Pancreas (tissue), 10 donors: ENCODE results near the gene DCC. TPM values are rescaled to one million over a fixed set of nuclear protein-coding genes. Genes with fewer than 3 reads are reported as not detected.
"Not testable (repeated sequence)": the region's sequence is repeated elsewhere in the genome, so short reads cannot be mapped to it uniquely, and the experiment has no call there.

Experiments
- ATAC-seq, 4 donors: fragments of 200-7000 bp; cut with Tn5 transposase; one replicate each; pipeline versions ENCODE4 v1.8.0 to v1.9.1; 2020; ENCODE audit warnings: mild to moderate bottlenecking in 4 of 4, moderate library complexity in 4 of 4
- DNase-seq, 6 donors: peaks; one replicate each; pipeline ENCODE4 v3.0.0-alpha.2; 2020
- FAIRE-seq: peaks from 2 replicates; lab custom pipeline; 2012; peaks lifted over from hg19 to GRCh38; lab: Jason Lieb, UNC
- H3K27ac ChIP-seq, 4 donors: fragments of 200-600 bp; sonication (generic); 1 replicate in 3 of 4; 2 replicates in 1 of 4; pipeline versions ENCODE4 v1.5.0 to v1.8.0; 2020
- H3K27me3 ChIP-seq, 4 donors: fragments of 200-600 bp; one replicate each; pipeline ENCODE4 v1.8.0; 2021
- H3K36me3 ChIP-seq, 3 donors: fragments of 200-600 bp; sonication (generic) in 1 of 3; one replicate each; pipeline versions ENCODE4 v1.5.0 to v1.8.0; 2020 to 2021
- H3K4me1 ChIP-seq, 3 donors: fragments of 200-600 bp; one replicate each; pipeline ENCODE4 v1.8.0; 2021
- H3K4me3 ChIP-seq, 4 donors: fragments of 200-600 bp; sonication (generic) in 2 of 4; one replicate each; pipeline versions ENCODE4 v1.5.0 to v1.8.0; 2020 to 2021
- H3K9me3 ChIP-seq, 4 donors: fragments of 200-600 bp; one replicate each; pipeline ENCODE4 v1.8.0; 2021
- WGBS, 2 donors: extraction: QIAGEN DNeasy Blood & Tissue Kit; methylation state at CpG; one replicate each; pipeline ENCODE4 v1.1.7; 2013; 5-methylcytosine and 5-hydroxymethylcytosine counted together
- intact Hi-C, 3 donors: fragments of 100-400 bp; cut with DNase I; formaldehyde crosslinking; loops; one replicate each; pipeline versions ENCODE4 v1.11.1 to v1.14.2; 2022
- polyA plus RNA-seq, 2 donors: library from polyadenylated mRNA; stranded (reverse); fragments of 200-250 nt; gene quantifications; one replicate each; pipeline ENCODE4 v1.2.3, GENCODE V29; 2013
- total RNA-seq, 6 donors: library from RNA; stranded (reverse); fragmentation: NEBNext Ultra II Directional in 4 of 6; extraction: Animal tissue kit (Norgen Biotek cat#: 25700) in 4 of 6; gene quantifications; one replicate each; pipeline versions ENCODE4 v1.2.1 to v1.2.4, GENCODE V29; 2021 to 2023
- TF ChIP-seq, protein P1 (sequence below), 4 donors: fragments of 200-600 bp; sonication (generic) in 3 of 4; IDR thresholded peaks; one replicate each; pipeline versions ENCODE4 v1.5.0 to v1.8.0; 2021; ENCODE audit warnings: antibody characterized with exemption in 4 of 4
- donor health status: healthy with polysubstance abuse.
- donor health status: DM: no; HTN: no; CAD: no; lungs with moderate emphysema.
- donor health status: DM: no; HTN: no; CAD: no.
- donor health status: control.
- donor health status: control.
- donor health status: Bipolar disorder and iron deficiency.
- donor health status: DM: yes; HTN: yes; CAD: no.
- donor health status: DM: no; HTN: no; CAD: no.
- donor health status: DM: no; HTN: no; CAD: no.
- donor health status: DM: yes; HTN: yes; CAD: no.

The DCC gene
- total and polyA plus RNA-seq, 8 donors = 0.18 to 0.44 (median 0.28) TPM; not detected in 1

DNA sequence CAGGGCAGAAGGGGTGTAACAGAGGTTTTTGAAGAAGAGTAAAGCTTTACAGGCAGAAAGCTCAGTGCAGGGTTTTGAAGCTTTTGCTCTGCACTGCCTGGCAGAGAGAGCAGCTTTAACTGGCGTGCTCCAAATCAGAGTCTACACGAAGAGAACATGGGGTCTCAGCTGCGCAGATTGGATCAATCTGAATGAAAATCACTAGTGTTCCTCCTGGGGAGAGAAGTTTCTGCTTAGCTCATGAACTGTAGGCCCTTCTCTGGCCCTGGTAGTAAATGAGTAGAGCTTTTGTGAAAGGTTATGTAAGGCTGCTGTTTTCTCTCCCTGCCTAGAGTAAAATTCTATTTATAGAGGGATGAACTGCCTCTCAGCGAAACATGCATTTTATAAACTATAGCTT is 13.6 kb downstream of the DCC start:
- no peaks in the 10 kb centered on the region for H3K9me3 ChIP-seq
- WGBS, 2 donors = 77 to 79% methylated on average over 4 of the region's 4 CpGs
- FAIRE-seq (no peak), ATAC-seq (no peak), DNase-seq (no peak)
- no peaks in the 10 kb centered on the region for H3K4me1 ChIP-seq
- intact Hi-C loops = no loop called here
- H3K27ac ChIP-seq = no peak overlapping the region
- no peaks in the 10 kb centered on the region for H3K36me3 ChIP-seq
- TF ChIP-seq, protein P1, sequence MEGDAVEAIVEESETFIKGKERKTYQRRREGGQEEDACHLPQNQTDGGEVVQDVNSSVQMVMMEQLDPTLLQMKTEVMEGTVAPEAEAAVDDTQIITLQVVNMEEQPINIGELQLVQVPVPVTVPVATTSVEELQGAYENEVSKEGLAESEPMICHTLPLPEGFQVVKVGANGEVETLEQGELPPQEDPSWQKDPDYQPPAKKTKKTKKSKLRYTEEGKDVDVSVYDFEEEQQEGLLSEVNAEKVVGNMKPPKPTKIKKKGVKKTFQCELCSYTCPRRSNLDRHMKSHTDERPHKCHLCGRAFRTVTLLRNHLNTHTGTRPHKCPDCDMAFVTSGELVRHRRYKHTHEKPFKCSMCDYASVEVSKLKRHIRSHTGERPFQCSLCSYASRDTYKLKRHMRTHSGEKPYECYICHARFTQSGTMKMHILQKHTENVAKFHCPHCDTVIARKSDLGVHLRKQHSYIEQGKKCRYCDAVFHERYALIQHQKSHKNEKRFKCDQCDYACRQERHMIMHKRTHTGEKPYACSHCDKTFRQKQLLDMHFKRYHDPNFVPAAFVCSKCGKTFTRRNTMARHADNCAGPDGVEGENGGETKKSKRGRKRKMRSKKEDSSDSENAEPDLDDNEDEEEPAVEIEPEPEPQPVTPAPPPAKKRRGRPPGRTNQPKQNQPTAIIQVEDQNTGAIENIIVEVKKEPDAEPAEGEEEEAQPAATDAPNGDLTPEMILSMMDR (IDR thresholded peaks at IDR 0.05) = no peak
- H3K27me3 ChIP-seq = no peaks in the 10 kb centered on the region
- H3K4me3 ChIP-seq = no peak overlapping the region

DNA sequence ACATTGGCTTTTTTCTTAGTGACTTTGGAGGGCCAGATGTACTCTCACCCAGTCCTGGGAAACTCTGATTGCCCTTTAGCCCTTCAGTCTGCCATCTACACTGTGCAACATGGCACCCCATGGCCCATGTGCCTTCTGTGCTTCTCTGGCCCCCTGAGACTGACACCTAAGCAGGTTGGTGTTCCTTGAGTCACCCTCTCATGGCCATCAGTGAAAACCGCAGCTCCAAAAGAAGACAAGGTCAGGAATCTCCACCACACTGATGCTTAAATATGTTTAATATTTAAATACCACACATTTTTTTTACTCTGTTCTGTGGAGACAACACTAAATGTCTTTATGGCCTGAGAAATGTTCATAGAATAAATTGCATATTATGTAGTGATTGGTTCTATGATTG is 23.9 kb downstream of the DCC start:
- FAIRE-seq = no peak
- intact Hi-C loops = no loop called here

DNA sequence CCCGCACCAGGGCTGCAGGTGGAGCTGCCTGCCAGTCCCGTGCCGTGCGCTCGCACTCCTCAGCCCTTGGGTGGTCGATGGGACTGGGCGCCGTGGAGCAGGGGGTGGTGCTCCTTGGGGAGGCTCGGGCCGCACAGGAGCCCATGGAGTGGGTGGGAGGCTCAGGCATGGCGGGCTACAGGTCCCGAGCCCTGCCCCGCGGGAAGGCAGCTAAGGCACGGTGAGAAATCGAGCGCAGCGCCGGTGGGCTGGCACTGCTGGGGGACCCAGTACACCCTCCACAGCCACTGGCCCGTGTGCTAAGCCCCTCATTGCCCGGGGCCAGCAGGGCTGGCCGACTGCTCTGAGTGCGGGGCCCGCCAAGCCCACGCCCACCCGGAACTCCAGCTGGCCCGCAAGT is 26.9 kb downstream of the DCC start:
- 89 to 94% methylated on average over 15 to 27 of the region's 27 CpGs for WGBS, 2 donors
- ATAC-seq, H3K4me3 ChIP-seq, intact Hi-C loops, H3K27me3 ChIP-seq, FAIRE-seq, H3K27ac ChIP-seq, H3K4me1 ChIP-seq, H3K9me3 ChIP-seq, H3K36me3 ChIP-seq: not testable (repeated sequence)
- DNase-seq = peak in 1 of 6 donors; percentile 30

More for the DNA sequence above, 23.9 kb downstream of the DCC start:
- Histone ChIP-seq H3K4me1 (no peaks in the 10 kb centered on the region), H3K9me3 (no peaks in the 10 kb centered on the region), H3K27ac (no peak overlapping the region), H3K27me3 (no peaks in the 10 kb centered on the region), H3K36me3 (no peaks in the 10 kb centered on the region), H3K4me3 (no peak overlapping the region)
- whole genome bisulfite sequencing, 2 donors = 86 to 100% methylated on average over 1 of the region's 1 CpG
- TF ChIP-seq, protein P1 (IDR thresholded peaks at IDR 0.05) = no peak
- DNase-seq (no peak), ATAC-seq (no peak)

DNA sequence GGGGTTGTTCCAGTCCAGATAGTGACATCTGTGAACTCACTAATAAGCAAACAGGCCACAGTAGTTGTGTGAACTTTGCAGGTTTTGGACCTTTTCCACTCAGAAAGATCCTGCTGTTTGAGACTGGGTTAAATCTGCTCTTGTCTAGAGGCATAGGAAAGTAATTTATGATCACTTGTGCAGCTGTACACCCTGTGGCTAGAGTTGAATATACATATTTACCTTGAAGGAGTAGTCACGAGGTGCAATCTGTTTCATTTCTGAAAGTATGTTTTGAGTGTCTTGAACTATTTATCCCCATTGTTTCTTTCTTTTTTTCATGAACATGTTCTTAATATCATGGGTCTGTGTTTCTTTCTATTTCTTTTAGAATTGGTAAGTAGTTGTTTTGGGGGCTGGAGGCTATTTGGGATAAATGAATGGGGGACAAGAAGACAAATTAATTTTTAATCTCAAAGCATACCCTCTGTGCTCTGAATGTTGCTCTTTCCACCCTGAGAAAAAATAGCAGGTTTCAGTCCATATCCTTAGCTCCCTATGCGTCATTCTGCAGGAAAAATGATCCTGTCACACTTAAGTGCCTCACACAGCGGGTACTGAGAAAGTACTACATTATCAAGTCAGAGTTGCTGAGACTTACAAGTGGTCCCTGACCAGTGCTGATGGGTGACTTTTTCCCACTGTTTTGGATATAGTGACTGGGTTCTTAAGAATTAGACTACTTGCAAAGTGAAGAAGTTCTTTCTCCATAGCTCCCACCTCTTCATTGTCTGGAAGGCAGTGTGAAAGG is 28.2 kb downstream of the DCC start:
- WGBS, 2 donors = 51 to 59% methylated on average over 3 of the region's 3 CpGs
- DNase-seq (no peak), FAIRE-seq (no peak), ATAC-seq (no peak)
- no peak overlapping the region for H3K27ac ChIP-seq
- H3K27me3 ChIP-seq = no peaks in the 10 kb centered on the region
- no peaks in the 10 kb centered on the region for H3K4me1 ChIP-seq
- TF ChIP-seq, protein P1 (IDR thresholded peaks at IDR 0.05) = no peak
- intact Hi-C loops = no loop called here
- no peak overlapping the region for H3K4me3 ChIP-seq
- H3K36me3 ChIP-seq = no peaks in the 10 kb centered on the region
- no peaks in the 10 kb centered on the region for H3K9me3 ChIP-seq

DNA sequence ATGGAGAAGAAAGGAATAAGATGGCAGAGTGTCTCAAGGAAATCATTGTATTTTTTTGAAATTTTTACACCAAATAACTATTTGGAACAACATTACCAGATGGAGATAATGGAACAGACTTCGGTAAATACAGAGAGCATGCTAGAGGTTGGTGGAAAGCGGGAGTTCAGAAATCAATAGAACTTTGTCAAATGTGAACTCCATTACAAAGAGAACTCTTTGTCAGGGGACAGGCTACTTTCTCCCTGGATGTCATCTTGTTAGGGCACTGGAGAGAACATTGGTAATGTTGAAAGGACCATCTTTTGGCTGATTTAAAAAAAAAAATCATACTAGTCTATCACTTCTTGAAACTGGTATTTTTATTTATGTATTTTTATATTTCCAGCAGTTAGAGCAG is 30.8 kb downstream of the DCC start:
- intact Hi-C loops = no loop called here
- H3K36me3 ChIP-seq = no peaks in the 10 kb centered on the region
- FAIRE-seq (no peak), ATAC-seq (no peak), DNase-seq (no peak)
- H3K9me3 ChIP-seq = no peaks in the 10 kb centered on the region
- 57 to 77% methylated on average over 2 of the region's 2 CpGs for WGBS, 2 donors
- TF ChIP-seq, protein P1 (IDR thresholded peaks at IDR 0.05) = no peak
- H3K27me3 ChIP-seq = no peaks in the 10 kb centered on the region
- H3K4me3 ChIP-seq = no peak overlapping the region
- H3K4me1 ChIP-seq = no peaks in the 10 kb centered on the region
- H3K27ac ChIP-seq = no peak overlapping the region
